Smooth muscle cell (in vitro differentiated cells): Measurements from ENCODE around the gene FAAH2. TPM values are rescaled to one million over a fixed set of nuclear protein-coding genes. Genes with fewer than 3 reads are reported as not detected.

Experiments
- DNase-seq: peaks from one replicate; lab custom pipeline; 2025; ENCODE audit not compliant: unreplicated experiment; lab: John Stamatoyannopoulos, UW
- H2AFZ ChIP-seq: fragments of 200-600 bp; sonication (generic); 2 replicates; pipeline ENCODE4 v1.6.0; 2016; ENCODE audit warnings: antibody characterized with exemption, low read depth, mild to moderate bottlenecking
- H3F3A ChIP-seq: fragments of 200-600 bp; sonication (generic); 2 replicates; pipeline ENCODE4 v1.6.0; 2017; ENCODE audit warnings: antibody characterized with exemption, low read depth
- H3K27ac ChIP-seq: fragments of 200-600 bp; sonication (generic); 2 replicates; pipeline ENCODE4 v1.5.1; 2016; ENCODE audit warnings: low read depth, mild to moderate bottlenecking
- H3K27me3 ChIP-seq: fragments of 200-600 bp; sonication (generic); 2 replicates; pipeline ENCODE4 v1.6.1; 2016; ENCODE audit warnings: low read depth, mild to moderate bottlenecking
- H3K36me3 ChIP-seq: fragments of 200-600 bp; sonication (generic); 2 replicates; pipeline ENCODE4 v1.5.1; 2016; ENCODE audit warnings: low read depth
- H3K4me1 ChIP-seq: fragments of 200-600 bp; sonication (generic); 2 replicates; pipeline ENCODE4 v1.5.1; 2016; ENCODE audit warnings: low read depth
- H3K4me2 ChIP-seq: fragments of 200-600 bp; sonication (generic); 2 replicates; pipeline ENCODE4 v1.6.0; 2016; ENCODE audit warnings: mild to moderate bottlenecking
- H3K4me3 ChIP-seq: fragments of 200-600 bp; sonication (generic); 2 replicates; pipeline ENCODE4 v1.5.1; 2016; ENCODE audit warnings: mild to moderate bottlenecking
- H3K79me2 ChIP-seq: fragments of 200-600 bp; sonication (generic); 2 replicates; pipeline ENCODE4 v1.6.0; 2016; ENCODE audit warnings: low read depth, mild to moderate bottlenecking
- H3K9ac ChIP-seq: fragments of 200-600 bp; sonication (generic); 2 replicates; pipeline ENCODE4 v1.6.0; 2016; ENCODE audit warnings: low read depth
- H3K9me3 ChIP-seq: fragments of 200-600 bp; sonication (generic); replicated peaks from 2 replicates; pipeline ENCODE4 v1.5.1; 2016; ENCODE audit warnings: low read depth
- H4K20me1 ChIP-seq: fragments of 200-600 bp; sonication (generic); 2 replicates; pipeline ENCODE4 v1.6.0; 2016; ENCODE audit warnings: low read depth
- WGBS: methylation state at CpG from one replicate; pipeline ENCODE4 v1.1.7; 2016; ENCODE audit warnings: low lambda C conversion rate; 5-methylcytosine and 5-hydroxymethylcytosine counted together
- polyA plus RNA-seq: library from polyadenylated mRNA; unstranded; fragments of >200 nt; fragmentation: Nextera tagmentation; extraction: Ambion mirVana; gene quantifications from 2 replicates; pipeline ENCODE4 v1.2.1, GENCODE V29; 2016
- total RNA-seq: library from RNA; depleted of rRNA; stranded (reverse); fragments of >200 nt; gene quantifications from 2 replicates; pipeline ENCODE4 v1.2.3, GENCODE V29; 2014
- TF ChIP-seq, protein P1 (sequence below): fragments of 200-600 bp; sonication (generic); IDR thresholded peaks from 2 replicates; pipeline ENCODE4 v1.5.1; 2017; ENCODE audit warnings: borderline replicate concordance, mild to moderate bottlenecking, antibody characterized with exemption; ENCODE audit not compliant: insufficient read depth, poor library complexity, severe bottlenecking

Gene FAAH2
- total and polyA plus RNA-seq, 2 experiments from 2014 or later: 0.37 to 0.99 TPM

DNA sequence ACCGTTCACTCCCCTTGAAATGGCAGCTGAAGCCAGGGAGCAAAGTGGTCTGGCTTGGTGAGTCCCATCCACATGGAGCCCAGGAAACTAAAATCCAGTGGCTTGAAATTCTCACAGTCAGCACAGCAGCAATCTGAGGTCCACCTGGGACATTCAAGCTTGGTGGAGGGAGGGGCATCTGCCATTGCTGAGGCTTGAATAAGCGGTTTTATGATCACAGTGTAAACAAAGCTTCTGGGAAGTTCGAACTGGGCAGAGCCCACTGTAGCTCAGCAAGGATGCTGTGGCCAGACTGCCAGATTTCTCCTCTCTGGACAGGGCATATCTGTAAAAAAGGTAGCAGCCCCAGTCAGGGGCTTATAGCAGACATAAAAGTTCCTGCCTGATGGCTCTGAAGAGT is 15.5 kb upstream of the FAAH2 start:
- Histone ChIP-seq H3K4me2 (no peak overlapping the region), H3K4me3 (no peak overlapping the region), H3K79me2 (no peaks in the 10 kb centered on the region), H3K36me3 (no peaks in the 10 kb centered on the region), H3K9me3 (peaks cover 3% of the 10 kb centered on the region), H3K9ac (no peak overlapping the region), H2AFZ (no peak overlapping the region), H4K20me1 (no peaks in the 10 kb centered on the region), H3K27ac (no peak overlapping the region), H3K4me1 (no peaks in the 10 kb centered on the region), H3F3A (no peaks in the 10 kb centered on the region), H3K27me3 (no peaks in the 10 kb centered on the region)
- TF ChIP-seq, protein P1, sequence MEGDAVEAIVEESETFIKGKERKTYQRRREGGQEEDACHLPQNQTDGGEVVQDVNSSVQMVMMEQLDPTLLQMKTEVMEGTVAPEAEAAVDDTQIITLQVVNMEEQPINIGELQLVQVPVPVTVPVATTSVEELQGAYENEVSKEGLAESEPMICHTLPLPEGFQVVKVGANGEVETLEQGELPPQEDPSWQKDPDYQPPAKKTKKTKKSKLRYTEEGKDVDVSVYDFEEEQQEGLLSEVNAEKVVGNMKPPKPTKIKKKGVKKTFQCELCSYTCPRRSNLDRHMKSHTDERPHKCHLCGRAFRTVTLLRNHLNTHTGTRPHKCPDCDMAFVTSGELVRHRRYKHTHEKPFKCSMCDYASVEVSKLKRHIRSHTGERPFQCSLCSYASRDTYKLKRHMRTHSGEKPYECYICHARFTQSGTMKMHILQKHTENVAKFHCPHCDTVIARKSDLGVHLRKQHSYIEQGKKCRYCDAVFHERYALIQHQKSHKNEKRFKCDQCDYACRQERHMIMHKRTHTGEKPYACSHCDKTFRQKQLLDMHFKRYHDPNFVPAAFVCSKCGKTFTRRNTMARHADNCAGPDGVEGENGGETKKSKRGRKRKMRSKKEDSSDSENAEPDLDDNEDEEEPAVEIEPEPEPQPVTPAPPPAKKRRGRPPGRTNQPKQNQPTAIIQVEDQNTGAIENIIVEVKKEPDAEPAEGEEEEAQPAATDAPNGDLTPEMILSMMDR: no peak
- 87% methylated on average over 3 of the region's 3 CpGs for WGBS
- DNase-seq: no peak

DNA sequence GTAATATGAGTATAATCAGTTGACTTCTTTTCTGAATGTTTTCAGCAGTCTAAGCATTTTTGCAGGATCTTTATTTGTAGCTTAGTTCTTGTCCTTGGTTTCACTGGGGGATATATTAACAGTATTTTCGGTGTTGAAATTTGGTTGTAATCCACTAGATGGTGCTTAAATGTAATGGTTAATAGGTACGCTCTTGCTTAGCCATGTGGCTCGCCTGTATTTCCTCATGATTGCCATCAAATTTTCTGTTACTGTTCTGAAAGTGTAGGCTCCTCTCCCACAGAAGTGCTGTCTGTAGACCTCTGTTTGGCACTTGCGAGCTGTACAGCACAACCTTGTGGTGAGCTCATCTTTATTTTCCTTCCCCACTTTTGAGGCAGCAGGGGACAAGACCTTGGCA is 3.9 kb upstream of the FAAH2 start:
- TF ChIP-seq, protein P1: no peak

DNA sequence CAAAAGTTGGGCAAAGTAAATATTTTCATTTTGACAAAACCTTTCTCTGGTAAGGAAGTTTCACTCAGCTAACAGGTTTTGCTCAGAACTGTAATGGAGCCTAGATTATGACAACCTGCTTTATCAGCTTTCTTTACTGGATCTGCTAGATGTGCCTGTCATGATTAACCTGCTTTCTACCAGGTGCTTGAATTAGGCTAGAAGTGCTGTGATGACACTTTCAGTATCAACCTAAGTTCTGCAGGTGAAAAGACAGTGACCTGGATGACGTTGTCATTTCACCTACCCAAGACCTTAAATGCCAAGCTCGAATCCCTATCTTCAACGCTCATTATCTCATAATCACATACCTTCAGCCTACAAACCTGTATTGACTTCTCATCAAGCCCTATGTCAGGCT is 1.5 kb upstream of the FAAH2 start:
- no peak for DNase-seq
- Histone ChIP-seq H3K36me3 (no peaks in the 10 kb centered on the region), H3K27ac (no peak overlapping the region), H4K20me1 (no peaks in the 10 kb centered on the region), H3K4me2 (no peak overlapping the region), H3K4me1 (no peaks in the 10 kb centered on the region), H3K4me3 (no peak overlapping the region), H3K79me2 (no peaks in the 10 kb centered on the region), H3K9me3 (no peaks in the 10 kb centered on the region), H3K27me3 (no peaks in the 10 kb centered on the region), H3F3A (no peaks in the 10 kb centered on the region), H2AFZ (no peak overlapping the region), H3K9ac (no peak overlapping the region)
- WGBS: 92% methylated on average over 3 of the region's 3 CpGs
- TF ChIP-seq, protein P1: no peak

More for the DNA sequence above, 3.9 kb upstream of the FAAH2 start:
- no peaks in the 10 kb centered on the region for H3K4me1 ChIP-seq
- H3K79me2 ChIP-seq: no peaks in the 10 kb centered on the region
- H4K20me1 ChIP-seq: no peaks in the 10 kb centered on the region
- no peak overlapping the region for H3K9ac ChIP-seq
- no peak overlapping the region for H3K4me3 ChIP-seq
- no peak overlapping the region for H3K4me2 ChIP-seq
- no peak overlapping the region for H3K27ac ChIP-seq
- DNase-seq: no peak
- WGBS: 68% methylated on average over 4 of the region's 4 CpGs
- H3F3A ChIP-seq: no peaks in the 10 kb centered on the region
- H3K36me3 ChIP-seq: no peaks in the 10 kb centered on the region
- H2AFZ ChIP-seq: no peak overlapping the region
- no peaks in the 10 kb centered on the region for H3K27me3 ChIP-seq
- H3K9me3 ChIP-seq: no peaks in the 10 kb centered on the region

DNA sequence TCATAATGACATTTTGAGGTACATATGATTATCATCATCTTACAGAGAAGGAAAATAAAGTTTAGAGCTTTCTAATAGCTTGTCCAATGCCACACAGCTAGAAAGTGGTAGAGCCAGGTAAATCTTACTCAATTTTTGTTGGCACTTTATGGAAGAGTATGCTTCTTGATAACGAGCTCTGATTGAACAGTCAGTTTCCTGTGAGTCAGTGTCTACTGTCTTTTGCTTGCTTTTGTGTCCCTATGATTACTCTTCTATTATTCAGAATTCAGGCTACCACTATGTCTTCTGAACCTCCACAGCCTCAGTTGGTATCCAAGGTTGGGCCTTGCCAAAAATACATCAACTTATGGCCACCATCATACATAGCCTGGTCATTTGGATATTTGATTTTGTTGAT is 2.6 kb downstream of the FAAH2 start:
- Histone ChIP-seq H3K4me3 (no peak overlapping the region), H3K36me3 (no peaks in the 10 kb centered on the region), H3K4me2 (no peak overlapping the region), H3K27ac (no peak overlapping the region), H3K9me3 (no peaks in the 10 kb centered on the region), H3K79me2 (no peaks in the 10 kb centered on the region), H3K9ac (no peak overlapping the region), H3F3A (no peaks in the 10 kb centered on the region), H4K20me1 (no peaks in the 10 kb centered on the region), H3K4me1 (no peaks in the 10 kb centered on the region), H2AFZ (no peak overlapping the region), H3K27me3 (no peaks in the 10 kb centered on the region)
- TF ChIP-seq, protein P1: no peak
- DNase-seq: no peak
- WGBS: 50% methylated on average over 1 of the region's 1 CpG
